ENCODE measurements around the gene THADA. TPM values are rescaled to one million over a fixed set of nuclear protein-coding genes. Genes with fewer than 3 reads are reported as not detected.
"Not testable (repeated sequence)": the region's sequence is repeated elsewhere in the genome, so short reads cannot be mapped to it uniquely, and the experiment has no call there.

The THADA gene
- total RNA-seq, 6 donors from 2014 or later: 23.6 to 57.5 (median 37.3) TPM

DNA sequence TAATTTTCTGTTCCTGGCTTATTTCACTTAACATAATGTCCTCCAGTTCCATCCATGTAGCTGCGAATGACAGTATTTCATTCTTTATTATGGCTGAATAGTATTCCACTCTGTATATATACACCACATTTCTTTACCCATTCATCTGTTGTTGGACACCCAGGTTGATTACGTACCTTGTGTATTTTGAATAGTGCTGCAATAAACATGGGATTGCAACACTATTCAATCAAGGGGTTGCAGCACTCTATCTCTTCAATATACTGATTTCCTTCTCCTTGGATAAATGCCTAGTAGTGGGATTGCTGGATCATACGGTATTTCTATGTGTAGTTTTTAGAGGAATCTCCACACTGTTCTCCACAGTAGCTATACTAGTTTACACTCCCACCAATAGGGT is 61.3 kb downstream of the THADA start:
- DNase-seq (no peak), ATAC-seq (ENCODE audit: low FRiP score in 2 of 2) (no peak)
- 86 to 90% methylated on average over 3 of the region's 3 CpGs for WGBS, 2 donors
- TF ChIP-seq POLR2AphosphoS5 (IDR thresholded peaks at IDR 0.05) (no peak), POLR2A (IDR thresholded peaks at IDR 0.05) (no peak), EP300 (IDR thresholded peaks at IDR 0.05) (no peak)
- TF ChIP-seq, protein P1, sequence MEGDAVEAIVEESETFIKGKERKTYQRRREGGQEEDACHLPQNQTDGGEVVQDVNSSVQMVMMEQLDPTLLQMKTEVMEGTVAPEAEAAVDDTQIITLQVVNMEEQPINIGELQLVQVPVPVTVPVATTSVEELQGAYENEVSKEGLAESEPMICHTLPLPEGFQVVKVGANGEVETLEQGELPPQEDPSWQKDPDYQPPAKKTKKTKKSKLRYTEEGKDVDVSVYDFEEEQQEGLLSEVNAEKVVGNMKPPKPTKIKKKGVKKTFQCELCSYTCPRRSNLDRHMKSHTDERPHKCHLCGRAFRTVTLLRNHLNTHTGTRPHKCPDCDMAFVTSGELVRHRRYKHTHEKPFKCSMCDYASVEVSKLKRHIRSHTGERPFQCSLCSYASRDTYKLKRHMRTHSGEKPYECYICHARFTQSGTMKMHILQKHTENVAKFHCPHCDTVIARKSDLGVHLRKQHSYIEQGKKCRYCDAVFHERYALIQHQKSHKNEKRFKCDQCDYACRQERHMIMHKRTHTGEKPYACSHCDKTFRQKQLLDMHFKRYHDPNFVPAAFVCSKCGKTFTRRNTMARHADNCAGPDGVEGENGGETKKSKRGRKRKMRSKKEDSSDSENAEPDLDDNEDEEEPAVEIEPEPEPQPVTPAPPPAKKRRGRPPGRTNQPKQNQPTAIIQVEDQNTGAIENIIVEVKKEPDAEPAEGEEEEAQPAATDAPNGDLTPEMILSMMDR (IDR thresholded peaks at IDR 0.05): no peak
- H3K4me1 ChIP-seq: peaks cover 4 to 10% (median 8%) of the 10 kb centered on the region in 4 donors
- H3K27me3 ChIP-seq: no peaks in the 10 kb centered on the region
- no peaks in the 10 kb centered on the region for H3K36me3 ChIP-seq
- H3K27ac ChIP-seq: no peak overlapping the region
- H3K4me3 ChIP-seq: no peak overlapping the region
- no peaks in the 10 kb centered on the region for H3K9me3 ChIP-seq

DNA sequence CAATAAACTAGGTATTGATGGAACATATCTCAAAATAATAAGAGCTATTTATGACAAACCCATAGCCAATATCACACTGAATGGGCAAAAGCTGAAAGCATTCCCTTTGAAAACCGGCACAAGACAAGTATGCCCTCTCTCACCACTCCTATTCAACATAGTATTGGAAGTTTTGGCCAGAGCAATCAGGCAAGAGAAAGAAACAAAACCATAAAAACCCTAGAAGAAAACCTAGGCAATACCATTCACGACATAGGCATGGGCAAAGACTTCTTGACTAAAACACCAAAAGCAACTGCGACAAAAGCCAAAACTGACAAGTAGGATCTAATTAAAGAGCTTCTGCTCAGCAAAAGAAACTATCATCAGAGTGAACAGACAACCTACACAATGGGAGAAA is 63.3 kb downstream of the THADA start:
- H3K9me3 ChIP-seq; H3K27me3 ChIP-seq; H3K27ac ChIP-seq; DNase-seq; ATAC-seq (ENCODE audit: low FRiP score in 2 of 2); H3K4me1 ChIP-seq; H3K36me3 ChIP-seq; H3K4me3 ChIP-seq: not testable (repeated sequence)
- WGBS, 2 donors: 98 to 100% methylated on average over 3 of the region's 3 CpGs

DNA sequence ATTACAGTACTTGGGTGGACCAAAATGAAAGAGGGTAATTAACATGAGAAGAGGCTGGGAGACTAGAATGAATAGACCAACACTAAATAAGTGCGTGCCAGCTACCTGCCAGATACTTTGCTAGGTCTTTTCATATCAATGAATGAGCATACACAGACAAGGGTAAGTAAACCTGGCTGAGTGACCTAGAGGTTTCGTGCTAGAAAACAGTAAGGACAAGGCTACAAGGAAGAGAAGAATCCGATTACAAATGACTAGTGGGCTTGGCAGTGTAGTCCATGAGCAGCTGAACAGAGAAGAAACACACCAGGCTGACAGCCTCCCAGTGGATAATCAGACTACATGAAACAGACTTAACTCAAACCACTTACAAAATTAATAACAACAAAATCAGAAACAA is 64.6 kb downstream of the THADA start:
- H3K27me3 ChIP-seq: no peaks in the 10 kb centered on the region
- H3K9me3 ChIP-seq: no peaks in the 10 kb centered on the region
- peaks cover 0 to 12% (median 4%) of the 10 kb centered on the region in 4 donors for H3K4me1 ChIP-seq
- DNase-seq (no peak), ATAC-seq (ENCODE audit: low FRiP score in 2 of 2) (no peak)
- WGBS, 2 donors: 73 to 74% methylated on average over 3 of the region's 3 CpGs
- H3K36me3 ChIP-seq: no peaks in the 10 kb centered on the region
- TF ChIP-seq EP300 (IDR thresholded peaks at IDR 0.05) (no peak), POLR2AphosphoS5 (IDR thresholded peaks at IDR 0.05) (no peak), POLR2A (IDR thresholded peaks at IDR 0.05) (no peak)
- TF ChIP-seq, protein P1 (IDR thresholded peaks at IDR 0.05): no peak
- H3K27ac ChIP-seq: no peak overlapping the region
- H3K4me3 ChIP-seq: no peak overlapping the region

DNA sequence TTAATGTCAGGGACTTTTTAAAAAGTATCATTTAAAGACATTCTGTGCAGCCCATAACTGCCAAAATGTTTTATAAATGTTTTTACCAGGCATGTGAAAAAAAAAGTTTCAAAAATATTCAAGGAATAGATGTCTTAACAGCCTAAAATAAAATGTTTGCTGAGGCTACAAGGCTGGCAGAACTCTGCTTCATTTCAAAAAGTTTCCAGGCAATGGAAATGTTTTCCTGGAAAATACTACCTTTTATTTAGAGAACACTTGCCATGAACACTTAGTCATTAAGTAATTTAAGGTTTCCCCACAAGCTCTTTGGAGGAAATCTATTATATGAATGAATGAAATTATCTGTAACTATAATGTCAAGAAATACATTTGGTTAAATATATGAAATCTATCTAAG is 68.8 kb downstream of the THADA start:
- peaks cover 0 to 16% (median 7%) of the 10 kb centered on the region in 4 donors for H3K4me1 ChIP-seq
- H3K27ac ChIP-seq: peak overlapping the region in 3 of 4 donors; percentile 39 to 65 (median 41)
- no peak for ATAC-seq (ENCODE audit: low FRiP score in 2 of 2)
- H3K27me3 ChIP-seq: no peaks in the 10 kb centered on the region
- H3K36me3 ChIP-seq: no peaks in the 10 kb centered on the region
- peaks cover 0 to 5% (median 3%) of the 10 kb centered on the region in 4 donors for H3K9me3 ChIP-seq
- no peak for TF ChIP-seq EP300 (IDR thresholded peaks at IDR 0.05)
- TF ChIP-seq POLR2A (IDR thresholded peaks at IDR 0.05): no peak
- TF ChIP-seq, protein P1 (IDR thresholded peaks at IDR 0.05): no peak
- TF ChIP-seq POLR2AphosphoS5 (IDR thresholded peaks at IDR 0.05): no peak
- no peak overlapping the region for H3K4me3 ChIP-seq
- no peak for DNase-seq

DNA sequence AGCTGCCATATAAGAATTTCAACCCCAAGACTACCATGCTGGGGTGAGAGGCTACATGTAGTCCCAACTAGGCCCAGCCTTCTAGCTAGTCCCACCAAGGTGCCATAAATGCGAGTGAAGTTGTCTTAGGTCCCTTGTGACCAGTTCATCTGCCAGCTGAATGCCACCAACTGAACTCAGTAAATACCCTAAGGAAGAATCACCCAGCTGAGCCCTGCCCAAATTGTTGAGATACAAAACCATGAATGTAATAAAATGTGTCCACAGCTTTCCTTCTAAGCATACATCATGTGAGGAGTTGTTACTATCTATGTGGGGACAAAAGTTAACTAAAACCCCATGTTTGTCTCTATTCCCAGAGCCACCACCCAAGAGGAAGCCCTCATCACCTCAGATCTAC is 70.3 kb downstream of the THADA start:
- DNase-seq: no peak
- TF ChIP-seq, protein P1 (IDR thresholded peaks at IDR 0.05): no peak
- TF ChIP-seq POLR2A (IDR thresholded peaks at IDR 0.05) (no peak), POLR2AphosphoS5 (IDR thresholded peaks at IDR 0.05) (no peak), EP300 (IDR thresholded peaks at IDR 0.05) (no peak)
- Histone ChIP-seq H3K4me3 (no peak overlapping the region), H3K36me3 (no peaks in the 10 kb centered on the region), H3K9me3 (peaks cover 0 to 5% (median 3%) of the 10 kb centered on the region in 4 donors), H3K27me3 (no peaks in the 10 kb centered on the region), H3K4me1 (peaks cover under 1 to 17% (median 8%) of the 10 kb centered on the region in 4 donors), H3K27ac (peak overlapping the region in 3 of 4 donors; percentile 36 to 65 (median 41))
- WGBS, 2 donors: 100% methylated on average over 1 of the region's 1 CpG
- no peak for ATAC-seq (ENCODE audit: low FRiP score in 2 of 2)

Data from upper lobe of left lung (tissue), 6 donors.